ENCODE data around the gene SLC38A3.
A peak's percentile ranks its signal among the peaks of the same experiment; 100 is the strongest.
"Not testable (repeated sequence)": the region's sequence is repeated elsewhere in the genome, so short reads cannot be mapped to it uniquely, and the experiment has no call there.

The SLC38A3 gene

DNA sequence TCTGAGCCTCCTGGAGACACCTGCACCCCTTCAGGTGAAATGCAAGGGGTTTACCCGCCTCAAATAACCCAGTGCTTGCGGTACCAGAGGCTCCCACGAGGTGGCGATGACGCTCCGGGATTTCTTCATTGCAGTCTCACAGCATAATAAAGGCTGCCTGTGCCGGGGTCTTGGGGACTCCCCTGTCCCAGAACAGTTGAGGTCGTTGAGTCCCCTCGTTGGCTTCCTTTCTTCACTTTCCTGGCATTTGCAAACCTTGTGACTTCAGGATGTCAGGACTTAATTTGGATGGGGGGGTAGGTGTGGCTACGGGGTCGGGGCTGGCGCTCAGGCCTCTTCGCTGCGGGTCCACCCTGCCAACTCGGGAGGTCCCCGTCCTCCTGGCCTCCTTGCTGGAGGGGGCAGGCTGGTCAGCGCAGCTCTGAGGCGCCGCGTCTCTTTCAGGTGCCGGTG is 12.4 kb upstream of the SLC38A3 start:
- peak; percentile 81 for DNase-seq

DNA sequence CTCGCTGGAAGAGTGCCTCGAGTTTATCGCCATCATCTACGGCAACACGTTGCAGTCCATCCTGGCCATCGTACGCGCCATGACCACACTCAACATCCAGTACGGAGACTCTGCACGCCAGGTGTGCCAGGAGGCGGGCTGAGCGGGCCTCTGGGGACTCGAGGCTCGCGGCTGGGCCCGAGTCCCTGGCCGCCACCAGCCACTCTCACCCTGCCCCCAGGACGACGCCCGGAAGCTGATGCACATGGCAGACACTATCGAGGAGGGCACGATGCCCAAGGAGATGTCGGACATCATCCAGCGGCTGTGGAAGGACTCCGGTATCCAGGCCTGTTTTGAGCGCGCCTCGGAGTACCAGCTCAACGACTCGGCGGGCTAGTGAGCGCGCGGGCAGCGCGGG is 11.8 kb upstream of the SLC38A3 start:
- no peak for DNase-seq

DNA sequence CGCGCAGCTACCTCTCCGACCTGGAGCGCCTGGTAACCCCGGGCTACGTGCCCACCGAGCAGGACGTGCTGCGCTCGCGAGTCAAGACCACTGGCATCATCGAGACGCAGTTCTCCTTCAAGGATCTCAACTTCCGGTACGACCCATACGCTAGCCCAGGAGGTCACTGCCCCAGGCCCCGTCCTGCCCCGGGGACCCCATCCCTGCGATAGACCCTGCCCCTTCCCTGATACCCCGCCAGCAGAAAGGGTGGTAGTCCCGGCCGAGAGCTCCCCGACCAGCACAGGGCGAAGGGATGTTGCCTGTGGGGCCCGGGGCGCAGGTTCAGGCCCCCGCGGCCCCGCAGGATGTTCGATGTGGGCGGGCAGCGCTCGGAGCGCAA is 11.3 kb upstream of the SLC38A3 start:
- no peak for DNase-seq

DNA sequence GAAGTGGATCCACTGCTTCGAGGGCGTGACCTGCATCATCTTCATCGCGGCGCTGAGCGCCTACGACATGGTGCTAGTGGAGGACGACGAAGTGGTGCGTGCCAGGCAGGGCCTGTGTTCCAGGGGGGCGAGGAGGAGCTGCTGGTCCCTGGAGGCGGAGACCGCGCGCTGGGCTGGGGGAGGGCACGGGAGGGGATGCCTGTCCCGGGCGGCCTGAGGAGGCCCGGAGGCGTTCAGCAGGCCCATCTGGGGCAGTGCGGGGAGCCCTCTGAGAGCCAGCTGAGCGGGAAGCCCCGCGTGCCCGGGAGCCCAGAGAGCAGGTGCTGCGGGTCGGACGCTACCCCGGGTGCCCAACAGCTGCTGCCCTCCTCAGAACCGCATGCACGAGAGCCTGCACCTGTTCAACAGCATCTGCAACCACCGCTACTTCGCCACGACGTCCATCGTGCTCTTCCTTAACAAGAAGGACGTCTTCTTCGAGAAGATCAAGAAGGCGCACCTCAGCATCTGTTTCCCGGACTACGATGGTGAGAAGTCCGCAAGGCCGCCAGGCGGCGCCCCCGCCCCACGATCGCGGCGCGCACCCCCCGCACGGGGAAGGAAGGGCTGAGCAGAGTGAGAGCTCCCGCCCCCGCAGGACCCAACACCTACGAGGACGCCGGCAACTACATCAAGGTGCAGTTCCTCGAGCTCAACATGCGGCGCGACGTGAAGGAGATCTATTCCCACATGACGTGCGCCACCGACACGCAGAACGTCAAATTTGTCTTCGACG is 10.8 kb upstream of the SLC38A3 start:
- peak; percentile 82 for DNase-seq

DNA sequence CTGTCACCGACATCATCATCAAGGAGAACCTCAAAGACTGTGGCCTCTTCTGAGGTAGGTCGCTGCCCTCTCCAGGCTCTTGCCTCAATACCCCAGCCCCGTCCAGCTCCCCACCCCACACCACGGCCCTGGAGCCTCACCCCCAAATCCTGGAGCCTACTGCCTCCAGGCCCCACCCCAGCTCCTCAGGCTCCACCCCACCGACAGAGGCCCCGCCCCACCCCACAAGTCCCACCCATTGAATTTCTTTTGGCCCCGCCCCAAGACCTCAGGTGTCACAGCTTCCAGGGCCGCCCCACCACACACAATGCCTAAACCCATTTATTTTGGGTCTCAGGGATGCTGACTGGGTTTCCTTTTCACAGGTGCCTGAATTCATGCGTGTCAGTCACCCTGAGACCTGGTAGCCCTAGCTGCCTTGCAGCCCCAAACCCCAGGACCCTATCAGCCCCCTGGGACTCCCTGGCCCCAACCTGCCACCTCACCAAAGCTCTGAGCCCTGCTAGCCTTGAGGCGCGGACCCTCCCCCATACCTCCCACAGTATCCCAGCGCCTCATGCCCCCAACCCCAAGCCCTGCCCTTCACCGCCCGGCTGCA is 10.1 kb upstream of the SLC38A3 start:
- peak; percentile 6 for DNase-seq

DNA sequence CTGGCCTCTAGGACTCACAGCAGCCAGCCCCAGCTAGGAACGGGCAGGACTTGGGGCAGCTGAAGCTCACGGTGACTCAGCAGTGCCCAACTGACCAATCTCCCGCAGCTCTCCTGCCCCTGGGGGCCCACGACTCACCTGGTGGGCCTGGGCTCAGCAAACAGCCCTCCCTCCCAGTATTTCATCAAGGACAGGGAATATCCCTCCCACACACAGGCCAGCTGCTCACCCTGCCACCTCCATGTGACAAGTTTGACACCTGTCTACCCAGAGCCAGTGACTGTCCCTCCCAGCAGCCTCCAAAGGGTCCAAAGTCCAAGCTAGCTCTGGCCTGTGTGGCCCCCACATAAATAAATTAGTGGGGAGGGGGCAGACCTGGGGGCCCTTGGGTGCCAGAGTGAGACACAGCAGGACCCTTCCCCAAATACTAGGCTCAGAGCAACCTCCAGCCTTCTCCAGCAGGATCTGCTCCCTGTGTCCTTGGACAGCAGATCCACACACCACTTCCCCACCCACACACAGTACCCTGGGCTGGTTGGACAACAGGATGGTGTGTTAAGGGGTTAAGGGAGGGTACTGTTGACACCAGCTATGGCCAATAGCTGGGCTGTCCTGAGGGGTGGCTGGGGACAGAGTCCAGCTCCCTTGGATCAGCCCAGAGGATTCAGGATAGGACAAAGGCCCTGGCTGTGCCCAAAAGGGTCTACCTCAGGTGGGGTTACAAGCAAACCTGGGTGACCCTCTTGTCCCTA is 9.4 kb upstream of the SLC38A3 start:
- DNase-seq: no peak

DNA sequence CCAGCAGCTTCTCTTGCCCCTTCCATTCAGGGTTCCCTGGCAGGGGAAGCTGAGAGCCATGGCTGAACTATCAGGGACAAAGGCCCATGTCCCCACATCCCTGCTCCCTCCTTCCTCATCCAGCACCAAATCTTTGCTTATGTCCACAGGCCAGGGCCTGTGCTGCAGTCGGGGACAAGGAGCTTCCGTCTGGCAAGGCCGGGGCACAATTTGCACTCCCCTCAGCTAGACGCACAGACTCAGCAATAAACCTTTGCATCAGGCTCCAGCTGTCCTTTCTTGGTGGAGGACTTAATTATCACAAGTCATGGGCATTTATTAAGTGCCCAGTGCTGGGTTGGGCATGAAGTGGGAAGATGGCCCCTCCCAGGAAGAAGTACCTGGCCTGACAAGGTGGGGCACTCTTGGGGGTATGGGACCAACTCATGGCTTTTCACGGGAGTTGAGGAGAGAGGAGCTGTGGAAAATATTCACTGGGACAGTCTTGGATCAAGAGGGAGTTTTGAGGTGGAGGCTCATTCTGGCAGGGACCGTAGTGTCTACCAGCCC is 8.7 kb upstream of the SLC38A3 start:
- DNase-seq: no peak

DNA sequence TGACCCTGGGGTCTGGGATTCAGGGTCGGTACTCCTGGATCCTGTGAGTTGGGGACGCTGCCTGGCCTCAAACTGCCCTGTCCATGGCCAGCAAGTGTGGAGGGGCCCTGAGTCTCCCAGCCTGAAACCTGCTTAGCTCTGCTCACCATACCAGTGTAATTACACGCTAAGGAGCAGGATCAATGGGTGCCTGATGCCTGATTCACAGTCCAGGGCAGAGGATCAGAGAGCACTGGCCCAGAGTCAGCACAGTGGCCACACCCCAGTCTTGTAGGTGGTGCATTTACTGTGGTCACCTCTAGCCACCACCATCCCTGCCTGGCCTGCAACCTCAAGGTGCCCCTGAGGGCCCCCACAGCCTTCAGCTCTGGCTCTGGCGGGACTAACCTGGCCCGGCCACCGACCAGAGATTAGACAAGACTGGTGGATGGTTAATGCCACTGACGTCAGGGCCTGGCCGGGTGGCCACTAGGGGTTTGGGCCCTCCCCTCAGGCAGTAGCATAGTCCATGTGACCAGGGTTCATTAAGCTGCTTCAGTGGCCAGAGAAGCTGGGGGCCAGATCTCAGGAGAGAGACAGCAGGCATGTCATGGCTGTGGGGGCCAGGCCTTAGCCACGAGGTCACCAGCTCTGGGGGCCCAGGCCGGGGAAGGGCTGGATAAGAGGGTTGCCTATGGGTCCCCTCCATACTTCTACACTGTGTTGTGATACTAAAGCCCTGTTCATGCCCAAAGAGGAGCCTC is 3.3 kb upstream of the SLC38A3 start:
- no peak for DNase-seq

DNA sequence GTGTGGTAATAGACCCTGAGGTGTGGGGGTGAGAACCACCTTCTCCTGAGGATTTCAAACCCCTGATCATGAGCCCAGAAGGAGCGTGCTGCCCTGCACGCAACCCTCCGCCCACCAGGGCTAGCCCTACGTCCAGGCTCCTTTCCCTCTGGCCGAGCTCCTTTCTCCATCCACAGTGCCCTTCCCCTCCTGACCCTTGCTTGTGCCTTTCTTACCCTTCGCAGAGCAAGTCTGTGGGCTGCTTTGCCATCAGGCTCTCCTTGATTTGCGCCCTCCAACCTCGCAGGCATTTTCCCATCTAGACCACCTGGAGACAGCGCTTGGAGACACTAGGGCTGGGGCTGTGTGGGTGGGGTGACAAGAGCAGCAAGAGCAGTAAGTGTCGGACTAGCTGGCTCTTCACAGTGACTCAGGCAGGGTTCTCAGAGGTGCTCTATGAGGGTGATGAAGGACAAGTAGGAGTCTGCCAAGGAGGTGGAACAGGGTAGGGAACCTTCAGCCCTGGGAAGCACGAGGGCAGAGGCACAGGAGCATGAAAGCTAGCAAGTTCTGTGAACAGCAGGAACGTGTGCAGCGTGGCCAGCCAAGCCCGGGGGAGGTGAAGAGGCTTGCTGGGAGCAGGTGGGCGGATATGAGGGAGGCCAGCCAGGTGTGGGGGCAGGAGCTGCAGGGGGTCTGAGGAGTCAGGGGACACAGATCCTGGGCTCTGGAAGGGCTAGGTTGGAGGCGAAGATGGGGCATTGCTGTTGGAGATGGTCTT is 2.5 kb upstream of the SLC38A3 start:
- DNase-seq: no peak

DNA sequence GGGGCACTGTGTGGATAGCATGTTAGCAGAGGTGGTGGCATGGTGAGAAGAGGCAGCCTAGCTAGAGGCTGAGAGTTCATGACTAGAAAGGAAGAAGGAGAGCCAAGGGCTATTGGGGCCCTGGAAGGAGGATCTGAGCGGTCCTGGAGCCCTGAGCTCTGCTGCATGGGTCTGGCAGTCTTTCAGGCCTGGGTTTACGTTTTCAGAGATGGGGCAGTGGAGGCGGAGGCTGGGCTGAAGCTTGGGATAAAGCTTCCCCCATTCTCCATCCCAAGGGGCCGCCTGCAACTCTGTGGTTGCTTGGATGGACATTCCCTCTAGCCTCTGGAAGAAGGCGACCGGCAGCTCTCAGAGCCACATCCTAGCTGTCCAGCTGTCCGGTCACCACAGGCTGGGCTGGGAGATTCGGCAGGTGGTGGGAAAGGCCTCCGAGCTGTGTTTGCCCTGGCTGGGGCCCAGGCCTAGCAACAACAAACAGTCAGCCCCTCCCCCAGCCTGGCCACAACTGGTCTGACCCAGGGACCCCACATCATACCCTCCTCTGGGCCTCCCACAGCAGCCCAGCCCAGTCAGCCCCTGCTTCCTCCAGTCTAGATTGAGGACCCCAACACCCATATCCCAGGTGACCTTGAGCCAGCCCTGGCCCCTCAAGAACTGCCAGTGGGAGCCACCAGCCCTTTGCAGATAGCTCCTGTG is 1.8 kb upstream of the SLC38A3 start:
- DNase-seq: no peak

DNA sequence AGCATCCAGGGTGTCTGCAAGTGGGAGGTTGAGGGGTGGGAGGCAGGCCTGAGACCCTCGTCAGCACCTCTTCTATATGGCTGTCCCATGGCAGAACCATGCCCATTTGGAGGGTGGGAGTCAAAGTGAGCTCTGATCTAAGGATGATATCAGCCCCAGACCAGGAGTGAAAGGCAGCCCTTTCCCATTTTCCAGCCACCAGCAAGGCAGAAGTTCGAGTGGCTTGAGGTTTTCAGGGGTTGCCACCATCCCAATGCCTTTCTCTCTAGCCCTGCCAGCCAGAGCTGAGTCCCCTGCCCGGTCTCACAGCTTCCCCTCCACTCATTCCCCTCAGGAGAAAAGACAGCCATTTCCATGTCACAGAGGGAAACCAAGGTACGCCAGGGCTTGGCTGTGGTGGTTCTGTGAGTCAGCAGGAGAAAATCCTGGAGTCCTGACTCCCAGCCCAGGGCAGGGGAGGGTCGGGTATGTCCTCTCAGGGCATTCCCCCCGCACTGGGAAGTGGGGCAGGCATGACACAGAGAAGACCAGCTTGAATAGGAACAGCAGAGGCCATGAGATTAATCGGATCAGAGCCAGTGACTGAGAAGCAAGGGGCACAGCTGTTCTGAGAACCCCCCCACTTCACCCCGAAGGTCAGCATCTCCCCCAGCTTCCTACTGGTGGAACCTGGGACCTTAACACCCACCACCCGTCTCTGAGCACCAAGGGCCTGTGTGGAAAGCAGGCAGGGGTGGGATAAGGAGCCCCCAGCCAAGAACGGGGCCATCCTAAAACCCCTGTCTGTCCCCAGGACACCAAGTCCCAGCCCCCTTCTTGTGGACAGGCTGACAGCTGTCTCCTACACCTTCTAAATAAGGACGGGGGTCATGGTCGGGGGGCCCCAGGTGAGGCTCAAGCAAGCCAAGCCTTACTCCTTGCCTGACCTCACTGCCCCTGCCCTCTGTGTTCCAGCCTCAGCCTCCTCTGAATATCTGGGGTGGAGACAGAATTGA is 965 bp upstream of the SLC38A3 start:
- no peak for DNase-seq

DNA sequence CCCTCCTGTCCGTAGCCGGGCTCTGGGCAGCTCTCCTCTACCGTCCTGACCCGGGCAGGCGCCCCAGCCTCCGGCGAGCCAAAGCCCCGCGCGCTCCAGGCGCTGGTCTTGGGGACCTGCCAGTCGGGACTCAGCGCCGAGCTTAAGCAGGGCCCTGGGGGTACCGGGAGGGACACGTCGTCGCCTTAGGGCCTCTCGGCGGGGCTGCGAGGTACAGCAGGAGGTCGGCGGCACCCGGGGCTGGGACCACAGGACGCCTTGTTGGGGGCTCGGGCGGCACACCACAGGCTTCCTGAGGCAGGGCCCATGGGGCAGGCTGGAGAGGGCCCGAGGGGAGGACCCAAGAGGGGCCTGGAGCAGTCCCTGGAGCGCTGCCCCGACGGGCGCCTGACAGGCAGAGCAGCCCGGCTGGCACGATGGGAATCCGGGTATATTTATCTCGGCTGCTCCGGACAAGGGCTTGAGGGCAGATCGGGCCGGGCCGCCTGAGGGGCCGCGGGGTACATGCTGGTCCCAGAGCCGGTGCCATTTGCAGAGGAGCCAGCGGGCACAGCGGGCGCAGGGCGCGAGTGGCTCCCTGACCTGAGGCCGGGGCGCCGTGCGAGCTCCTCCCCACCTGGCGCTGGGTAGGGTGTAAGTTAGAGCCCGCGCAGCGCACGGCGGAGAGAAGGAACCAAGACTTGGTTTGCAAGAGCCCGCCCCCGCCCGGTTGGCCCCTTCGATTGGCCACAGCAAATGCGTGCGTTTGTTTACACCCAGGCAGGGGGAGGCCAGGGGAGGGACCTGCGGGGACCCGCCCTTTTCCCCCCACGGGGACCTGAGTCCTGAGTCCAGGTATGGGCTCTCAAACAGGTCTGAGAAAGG is 574 bp downstream of the SLC38A3 start:
- no peak for DNase-seq

DNA sequence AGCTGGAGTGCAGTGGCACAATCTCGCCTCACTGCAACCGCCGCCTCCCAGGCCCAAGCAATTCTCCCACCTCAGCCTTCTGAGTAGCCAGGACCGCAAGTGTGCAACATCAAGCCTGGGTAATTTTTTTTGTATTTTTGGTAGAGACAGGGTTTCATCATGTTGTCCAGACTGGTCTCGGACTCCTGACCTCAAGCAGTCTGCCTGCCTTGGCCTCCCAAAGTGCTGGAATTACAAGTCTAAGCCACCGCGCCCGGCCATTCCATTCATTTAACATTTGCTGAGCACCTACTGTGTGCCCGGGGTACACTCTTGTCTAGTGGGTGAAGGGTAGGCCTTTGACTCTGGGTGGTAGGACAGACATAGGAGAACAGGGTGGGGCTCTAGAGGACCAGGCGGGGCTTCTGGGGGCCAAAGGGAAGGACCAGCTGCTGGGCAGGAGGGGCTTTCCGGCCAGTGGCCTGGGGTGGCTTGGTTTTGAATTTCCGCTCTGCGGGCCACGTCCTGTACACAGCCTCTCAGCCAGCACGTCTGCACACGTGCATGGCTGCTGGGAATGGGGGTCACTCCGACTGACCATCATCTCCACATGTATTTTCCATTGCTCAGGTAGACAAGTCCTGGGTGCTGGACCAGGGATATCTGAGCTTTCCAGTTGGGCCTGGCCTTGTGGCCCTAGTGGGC is 2.4 kb downstream of the SLC38A3 start:
- no peak for DNase-seq

DNA sequence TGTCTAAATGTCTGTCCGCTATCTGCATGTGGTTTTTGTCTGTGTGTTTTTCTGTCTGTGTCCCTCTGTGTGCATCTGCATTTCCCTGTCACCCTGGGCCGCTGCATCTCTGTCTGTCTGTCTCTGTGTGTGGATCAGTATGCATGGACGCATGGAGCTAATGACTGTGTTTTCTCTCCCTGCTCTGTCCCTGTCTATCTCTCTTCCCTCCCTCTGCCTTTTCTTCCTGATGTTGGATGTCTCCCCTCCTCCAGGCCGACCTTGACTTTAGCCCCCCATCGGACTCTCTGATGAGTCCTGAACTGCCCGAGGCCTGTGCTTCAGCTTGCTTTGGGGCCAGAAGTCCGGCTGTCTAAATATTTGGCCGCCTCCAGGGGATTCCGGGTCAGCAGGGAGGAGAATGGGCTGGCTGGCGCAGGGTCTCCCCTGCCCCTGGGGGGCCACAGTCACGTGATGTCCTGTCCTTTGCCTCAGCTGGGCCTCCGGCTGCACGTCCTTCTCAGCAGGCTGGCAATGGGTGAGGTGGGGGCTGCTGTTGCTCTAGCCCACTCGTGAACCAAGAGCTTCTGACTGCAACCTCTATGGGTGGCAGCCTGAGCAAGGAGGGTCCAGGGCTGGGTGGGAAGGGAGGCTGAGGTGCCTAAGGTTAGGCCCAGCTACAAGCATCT is 3.7 kb downstream of the SLC38A3 start:
- DNase-seq: no peak

DNA sequence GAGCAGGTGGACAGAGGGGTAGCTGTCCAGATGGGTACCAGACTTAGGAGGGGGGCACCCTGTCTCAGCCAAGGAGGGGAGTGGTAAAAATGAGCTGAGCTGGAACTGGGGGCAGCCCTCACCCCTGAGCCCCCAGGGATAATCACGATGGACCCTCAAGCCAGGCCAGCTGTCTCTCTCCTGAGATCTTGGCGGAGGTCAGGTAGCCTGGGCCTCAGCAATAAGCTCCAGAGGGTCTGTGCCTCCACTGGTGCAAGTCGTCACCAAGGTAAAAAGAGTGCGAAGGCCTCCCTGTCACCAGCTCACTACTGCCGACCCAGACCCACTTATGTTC is 5.1 kb downstream of the SLC38A3 start:
- no peak for DNase-seq

DNA sequence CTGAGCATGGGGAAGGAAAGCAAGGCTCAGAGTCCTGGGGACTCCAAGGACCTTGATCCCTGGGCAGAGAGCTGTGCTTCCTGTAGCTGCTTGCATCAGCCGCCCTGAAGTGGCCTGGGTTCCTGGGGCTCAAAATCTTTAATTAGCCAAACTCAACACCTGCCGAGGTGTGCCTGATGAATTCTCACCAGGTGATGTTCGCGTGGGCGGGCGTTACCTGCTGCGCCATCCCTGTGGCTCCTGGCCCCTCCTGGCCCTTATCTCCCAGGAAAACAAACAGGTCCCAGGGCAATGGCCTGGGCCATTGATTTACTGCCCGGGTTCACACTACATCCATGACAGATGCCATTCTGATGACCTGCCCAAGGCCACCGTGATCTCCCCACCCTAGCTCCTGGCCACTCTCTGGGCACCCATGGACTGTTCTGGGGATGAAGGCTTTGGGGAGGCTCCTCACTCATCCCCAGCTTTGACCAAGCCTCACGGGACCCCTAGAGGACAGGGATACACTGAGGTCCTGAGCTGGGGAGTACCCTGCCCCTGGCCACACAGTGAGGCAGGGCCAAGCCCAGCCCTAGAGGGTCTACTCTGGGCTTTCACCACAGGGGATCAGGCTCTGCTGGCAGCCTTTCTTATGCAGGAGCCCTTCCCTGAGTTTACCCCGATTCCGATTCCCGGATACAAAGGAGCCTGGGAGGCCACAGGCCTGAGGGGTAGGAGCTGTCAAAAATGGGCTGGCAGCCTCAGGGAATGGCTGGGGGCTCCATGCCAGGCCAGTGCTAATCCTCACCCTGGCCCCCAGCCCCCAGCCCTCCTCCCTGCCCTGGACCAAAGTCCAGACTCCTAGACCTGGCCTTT is 5.7 kb downstream of the SLC38A3 start:
- DNase-seq: no peak

DNA sequence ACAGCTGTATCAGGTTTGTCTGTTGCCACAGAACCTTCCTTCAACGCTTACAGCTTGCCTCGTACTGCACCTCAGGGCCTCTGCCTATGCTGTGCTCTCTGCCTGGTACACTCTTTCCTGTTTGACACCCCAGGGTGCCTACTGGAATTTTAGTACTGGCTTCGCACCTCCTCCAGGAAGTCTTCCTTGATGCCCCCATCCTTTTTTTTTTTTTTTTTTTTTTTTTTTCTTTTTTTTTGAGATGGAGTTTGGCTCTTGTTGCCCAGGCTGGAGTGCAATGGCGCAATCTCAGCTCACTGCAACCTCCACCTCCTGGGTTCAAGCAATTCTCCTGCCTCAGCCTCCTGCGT is 6.3 kb downstream of the SLC38A3 start:
- not testable (repeated sequence) for DNase-seq

Data from CD4-positive, alpha-beta T cell treated with Interleukin-4 for 4 hours (primary cell).